ENCODE measurements around the gene TBX19. TPM values are rescaled to one million over a fixed set of nuclear protein-coding genes. Genes with fewer than 3 reads are reported as not detected.

Gene TBX19
- total RNA-seq, 4 donors from 2014 or later: 0.54 to 2.9 (median 2.0) TPM

DNA sequence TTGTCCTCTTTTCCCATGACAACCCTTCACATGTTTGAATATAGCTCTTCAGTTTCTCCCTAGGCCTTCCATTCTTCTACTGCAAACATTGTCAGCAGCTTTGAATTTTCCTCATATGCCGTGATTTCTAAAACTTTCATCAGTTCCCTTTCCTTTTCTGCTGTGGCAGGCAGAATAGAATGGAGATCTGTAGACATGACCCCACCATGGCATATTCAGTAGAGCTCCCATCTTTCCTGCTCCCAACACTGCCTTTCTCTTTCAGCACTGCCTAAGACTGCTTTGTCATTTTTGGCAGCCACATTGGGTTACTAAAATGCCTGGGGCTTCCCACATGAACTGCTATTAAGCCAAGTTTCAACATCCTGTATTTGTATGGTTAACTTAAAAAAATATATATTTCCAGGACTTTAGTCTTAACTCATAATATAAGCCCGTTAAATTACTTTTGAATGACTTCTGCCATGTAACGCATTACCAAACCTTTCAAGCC is 60.9 kb downstream of the TBX19 start:
- no peak overlapping the region for H3K27ac ChIP-seq
- H3K4me3 ChIP-seq (replicated peaks in 1 of 3): no peak overlapping the region
- intact Hi-C loops (cut with DNase I): loop anchor here (10.0 kb wide), 2 partner anchors 223 to 1003 kb away; no protein-coding TSS in a partner anchor
- DNase-seq: no peak
- H3K4me1 ChIP-seq: no peaks in the 10 kb centered on the region
- H3K36me3 ChIP-seq: no peaks in the 10 kb centered on the region
- H3K9me3 ChIP-seq: no peaks in the 10 kb centered on the region
- no peak for TF ChIP-seq POLR2A (IDR thresholded peaks at IDR 0.05)
- TF ChIP-seq, protein P1, sequence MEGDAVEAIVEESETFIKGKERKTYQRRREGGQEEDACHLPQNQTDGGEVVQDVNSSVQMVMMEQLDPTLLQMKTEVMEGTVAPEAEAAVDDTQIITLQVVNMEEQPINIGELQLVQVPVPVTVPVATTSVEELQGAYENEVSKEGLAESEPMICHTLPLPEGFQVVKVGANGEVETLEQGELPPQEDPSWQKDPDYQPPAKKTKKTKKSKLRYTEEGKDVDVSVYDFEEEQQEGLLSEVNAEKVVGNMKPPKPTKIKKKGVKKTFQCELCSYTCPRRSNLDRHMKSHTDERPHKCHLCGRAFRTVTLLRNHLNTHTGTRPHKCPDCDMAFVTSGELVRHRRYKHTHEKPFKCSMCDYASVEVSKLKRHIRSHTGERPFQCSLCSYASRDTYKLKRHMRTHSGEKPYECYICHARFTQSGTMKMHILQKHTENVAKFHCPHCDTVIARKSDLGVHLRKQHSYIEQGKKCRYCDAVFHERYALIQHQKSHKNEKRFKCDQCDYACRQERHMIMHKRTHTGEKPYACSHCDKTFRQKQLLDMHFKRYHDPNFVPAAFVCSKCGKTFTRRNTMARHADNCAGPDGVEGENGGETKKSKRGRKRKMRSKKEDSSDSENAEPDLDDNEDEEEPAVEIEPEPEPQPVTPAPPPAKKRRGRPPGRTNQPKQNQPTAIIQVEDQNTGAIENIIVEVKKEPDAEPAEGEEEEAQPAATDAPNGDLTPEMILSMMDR (IDR thresholded peaks at IDR 0.05): no peak
- 67 to 93% methylated on average over 3 of the region's 3 CpGs for WGBS, 2 donors
- H3K27me3 ChIP-seq: no peaks in the 10 kb centered on the region

DNA sequence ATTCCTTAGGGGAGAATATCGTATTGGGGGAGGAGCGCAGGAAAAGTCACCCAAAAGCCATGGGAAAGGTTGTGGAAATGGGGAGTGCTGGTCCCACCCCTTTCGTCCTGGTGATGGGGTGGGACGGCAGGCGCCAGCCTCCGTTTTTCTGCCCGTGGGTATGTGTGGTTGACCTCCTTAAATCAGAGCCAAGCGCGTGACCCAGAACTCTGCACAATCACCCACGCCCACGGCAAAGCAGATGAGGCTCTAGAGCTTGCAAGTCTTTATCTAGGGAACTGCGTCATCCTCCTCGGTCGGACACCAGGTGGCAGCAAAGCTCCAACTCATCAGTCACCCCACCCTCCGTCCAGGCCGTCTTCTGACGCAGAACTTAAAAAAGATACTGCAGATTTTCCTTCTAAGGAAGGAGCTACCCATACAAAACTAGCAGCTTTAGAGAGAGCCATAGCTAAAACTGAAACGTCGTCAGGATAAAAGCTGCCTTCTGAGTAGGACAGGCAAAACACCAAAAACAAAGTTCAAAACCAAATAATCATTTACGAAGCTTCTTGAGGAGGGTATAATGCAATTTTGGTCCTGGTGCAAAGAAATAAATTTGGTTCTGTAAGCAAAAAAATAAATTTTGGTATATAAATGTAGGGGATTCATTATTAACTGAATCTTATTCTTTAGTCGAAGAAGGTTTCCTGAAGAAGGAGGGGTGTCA is 62.0 kb downstream of the TBX19 start:
- H3K4me1 ChIP-seq: no peaks in the 10 kb centered on the region
- DNase-seq: peak; percentile 81 to 87
- WGBS, 2 donors: 12 to 14% methylated on average over 21 of the region's 21 CpGs
- intact Hi-C loops (cut with DNase I): loop anchor here (10.0 kb wide), 2 partner anchors 222 to 1002 kb away; no protein-coding TSS in a partner anchor
- H3K36me3 ChIP-seq: no peaks in the 10 kb centered on the region
- H3K27ac ChIP-seq: no peak overlapping the region
- no peaks in the 10 kb centered on the region for H3K9me3 ChIP-seq
- no peak for TF ChIP-seq POLR2A (IDR thresholded peaks at IDR 0.05)
- TF ChIP-seq, protein P1 (IDR thresholded peaks at IDR 0.05): peak; percentile 53 to 82 (median 70)
- H3K4me3 ChIP-seq (replicated peaks in 1 of 3): no peak overlapping the region
- no peaks in the 10 kb centered on the region for H3K27me3 ChIP-seq

DNA sequence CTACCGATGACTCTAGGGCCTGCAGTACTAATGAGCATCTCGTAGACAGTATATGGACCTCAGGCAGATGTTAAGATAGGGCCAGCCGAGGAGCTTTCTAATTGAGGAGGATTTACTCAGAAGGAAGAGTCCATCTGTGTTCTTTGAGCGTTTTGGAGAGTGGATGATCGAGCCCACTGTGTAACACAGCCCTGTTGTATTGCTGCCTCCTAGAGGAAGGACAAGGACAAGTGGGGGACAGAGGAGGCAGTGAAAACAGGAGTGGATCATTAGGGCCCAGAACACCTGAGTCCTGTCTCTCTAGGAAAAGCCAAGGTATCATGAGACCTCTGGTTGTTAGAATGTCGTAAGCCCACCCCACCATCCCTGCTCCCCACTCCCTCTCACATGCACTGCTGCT is 62.9 kb downstream of the TBX19 start:
- Histone ChIP-seq H3K27ac (no peak overlapping the region), H3K9me3 (no peaks in the 10 kb centered on the region), H3K36me3 (no peaks in the 10 kb centered on the region), H3K27me3 (no peaks in the 10 kb centered on the region), H3K4me3 (replicated peaks in 1 of 3) (no peak overlapping the region), H3K4me1 (no peaks in the 10 kb centered on the region)
- DNase-seq: no peak
- WGBS, 2 donors: 70 to 82% methylated on average over 6 of the region's 6 CpGs
- intact Hi-C loops (cut with DNase I): loop anchor here (10.0 kb wide), 2 partner anchors 221 to 1001 kb away; no protein-coding TSS in a partner anchor
- no peak for TF ChIP-seq POLR2A (IDR thresholded peaks at IDR 0.05)
- TF ChIP-seq, protein P1 (IDR thresholded peaks at IDR 0.05): no peak

DNA sequence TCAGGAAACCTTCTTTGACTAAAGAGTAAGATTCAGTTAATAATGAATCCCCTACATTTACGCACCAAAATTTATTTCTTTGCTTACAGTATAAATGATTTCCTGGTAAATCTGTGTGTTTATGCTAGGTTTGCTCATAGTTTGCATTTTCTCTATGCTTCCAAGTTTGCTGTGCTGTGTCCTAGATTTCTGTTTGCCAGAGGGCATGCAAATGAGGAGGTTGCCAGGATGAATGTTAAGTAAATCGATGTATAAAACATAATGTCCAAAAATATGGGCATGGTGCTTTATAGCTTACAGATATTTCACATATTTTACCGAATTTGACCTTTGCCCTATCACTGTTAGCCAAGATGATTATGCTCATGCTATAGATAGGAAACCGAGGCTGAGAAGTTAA is 63.8 kb downstream of the TBX19 start:
- DNase-seq: no peak
- Histone ChIP-seq H3K9me3 (no peaks in the 10 kb centered on the region), H3K4me3 (replicated peaks in 1 of 3) (no peak overlapping the region), H3K4me1 (no peaks in the 10 kb centered on the region), H3K27me3 (no peaks in the 10 kb centered on the region), H3K27ac (no peak overlapping the region), H3K36me3 (no peaks in the 10 kb centered on the region)
- 93 to 96% methylated on average over 4 of the region's 4 CpGs for WGBS, 2 donors
- intact Hi-C loops (cut with DNase I): loop anchor here (10.0 kb wide), 2 partner anchors 220 to 1000 kb away; no protein-coding TSS in a partner anchor
- TF ChIP-seq, protein P1 (IDR thresholded peaks at IDR 0.05): no peak
- no peak for TF ChIP-seq POLR2A (IDR thresholded peaks at IDR 0.05)

DNA sequence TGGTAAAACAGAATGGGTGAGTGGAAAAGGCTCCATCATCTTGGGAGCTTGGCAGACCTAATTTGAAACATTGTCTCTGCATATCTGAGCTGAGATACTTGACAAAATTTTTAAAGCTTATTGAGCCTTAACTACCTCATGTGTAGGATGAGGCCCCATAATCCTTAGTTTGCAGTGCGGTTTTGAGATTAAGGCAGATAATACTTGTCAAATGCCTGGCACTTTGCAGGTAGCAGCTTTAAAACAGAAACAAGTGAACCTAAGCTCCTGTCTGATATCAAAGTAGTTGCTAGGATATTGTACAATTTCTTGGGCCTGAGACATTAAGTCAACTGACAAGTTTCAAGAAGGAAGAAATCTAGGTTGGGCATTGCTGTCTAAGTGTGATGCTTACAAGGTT is 65.3 kb downstream of the TBX19 start:
- H3K36me3 ChIP-seq: no peaks in the 10 kb centered on the region
- 91 to 94% methylated on average over 1 of the region's 1 CpG for WGBS, 2 donors
- no peaks in the 10 kb centered on the region for H3K9me3 ChIP-seq
- no peaks in the 10 kb centered on the region for H3K4me1 ChIP-seq
- no peak overlapping the region for H3K4me3 ChIP-seq (replicated peaks in 1 of 3)
- H3K27me3 ChIP-seq: no peaks in the 10 kb centered on the region
- TF ChIP-seq POLR2A (IDR thresholded peaks at IDR 0.05): no peak
- TF ChIP-seq, protein P1 (IDR thresholded peaks at IDR 0.05): no peak
- intact Hi-C loops (cut with DNase I): loop anchor here (10.0 kb wide), 2 partner anchors 219 to 999 kb away; no protein-coding TSS in a partner anchor
- no peak for DNase-seq
- no peak overlapping the region for H3K27ac ChIP-seq

Measured in thyroid gland (tissue), 4 donors.